Suprapubic skin (tissue), 4 donors: ENCODE measurements around the gene NOS3. TPM values are rescaled to one million over a fixed set of nuclear protein-coding genes. Genes with fewer than 3 reads are reported as not detected.
A peak's percentile ranks its signal among the peaks of the same experiment; 100 is the strongest.

Source experiments
- DNase-seq, 2 donors: peaks; one replicate each; pipeline ENCODE4 v3.0.0-alpha.2; 2019; ENCODE audit warnings: low spot score in 2 of 2
- H3K27ac ChIP-seq: fragments of 200-600 bp; sonication (generic); one replicate; pipeline ENCODE4 v1.5.1; 2019
- H3K27me3 ChIP-seq: fragments of 200-600 bp; sonication (generic); one replicate; pipeline ENCODE4 v1.5.1; 2019
- H3K36me3 ChIP-seq: fragments of 200-600 bp; sonication (generic); one replicate; pipeline ENCODE4 v1.5.1; 2019
- H3K4me1 ChIP-seq: fragments of 200-600 bp; sonication (generic); one replicate; pipeline ENCODE4 v1.5.1; 2019
- H3K4me3 ChIP-seq: fragments of 200-600 bp; sonication (generic); one replicate; pipeline ENCODE4 v1.5.1; 2019; ENCODE audit warnings: mild to moderate bottlenecking
- H3K9me3 ChIP-seq: fragments of 200-600 bp; sonication (generic); one replicate; pipeline ENCODE4 v1.5.1; 2019
- CTCF ChIP-seq, 2 donors: fragments of 200-600 bp in 1 of 2; fragments of 450-650 bp in 1 of 2; sonication (generic) in 1 of 2; IDR thresholded peaks; one replicate each; pipeline ENCODE4 v1.5.1; 2016 to 2019; ENCODE audit warnings: antibody characterized with exemption in 2 of 2, mild to moderate bottlenecking in 1 of 2, moderate library complexity in 1 of 2
- EP300 ChIP-seq: sonication (generic); formaldehyde crosslinking; IDR thresholded peaks from one replicate; pipeline ENCODE4 v1.6.1; 2017; ENCODE audit warnings: antibody characterized with exemption
- POLR2A ChIP-seq, 2 donors: fragments of 450-650 bp; IDR thresholded peaks; one replicate each; pipeline ENCODE4 v1.6.1; 2017; ENCODE audit warnings: antibody characterized with exemption in 2 of 2, mild to moderate bottlenecking in 2 of 2, moderate library complexity in 2 of 2
- POLR2AphosphoS5 ChIP-seq, 3 donors: sonication (generic); formaldehyde crosslinking; IDR thresholded peaks; one replicate each; pipeline ENCODE4 v1.6.1; 2017; ENCODE audit warnings: antibody characterized with exemption in 3 of 3
- WGBS: methylation state at CpG from one replicate; pipeline ENCODE4 v1.1.5; 2018; 5-methylcytosine and 5-hydroxymethylcytosine counted together
- total RNA-seq, 4 donors: library from RNA; depleted of rRNA; stranded (reverse); fragments of >200 nt; gene quantifications; one replicate each; pipeline ENCODE4 v1.1.0, GENCODE V29; 2016

The NOS3 gene
- total RNA-seq, 4 donors from 2014 or later, result 2.6 to 10.9 (median 6.8) TPM

- peaks cover 90% of the 10 kb centered on the region for H3K27me3 ChIP-seq
- WGBS, result 38% methylated on average over 10 of the region's 13 CpGs
These were observed 14.1 kb upstream of the NOS3 start for GRCh38 chr7:150976529-150977381.

GRCh38 chr7:150977382-150978125 is 13.3 kb upstream of the NOS3 start:
- no peak for TF ChIP-seq EP300
- no peak for TF ChIP-seq CTCF (IDR thresholded peaks at IDR 0.05)
- TF ChIP-seq POLR2A (IDR thresholded peaks at IDR 0.05), result no peak
- no peak for TF ChIP-seq POLR2AphosphoS5 (IDR thresholded peaks at IDR 0.05)
- DNase-seq, result no peak
- Histone ChIP-seq H3K9me3 (no peaks in the 10 kb centered on the region), H3K27ac (no peak overlapping the region), H3K27me3 (peaks cover 88% of the 10 kb centered on the region), H3K36me3 (no peaks in the 10 kb centered on the region), H3K4me3 (peak overlapping the region; percentile 42), H3K4me1 (peaks cover 41% of the 10 kb centered on the region)
- WGBS, result 12% methylated on average over 15 of the region's 62 CpGs

More at GRCh38 chr7:150976529-150977381, 14.1 kb upstream of the NOS3 start:
- Histone ChIP-seq H3K4me1 (peaks cover 41% of the 10 kb centered on the region), H3K36me3 (no peaks in the 10 kb centered on the region), H3K4me3 (no peak overlapping the region), H3K9me3 (no peaks in the 10 kb centered on the region), H3K27ac (no peak overlapping the region)
- TF ChIP-seq EP300 (peak; percentile 56), POLR2AphosphoS5 (IDR thresholded peaks at IDR 0.05) (no peak), CTCF (IDR thresholded peaks at IDR 0.05) (no peak), POLR2A (IDR thresholded peaks at IDR 0.05) (no peak)
- DNase-seq, result no peak

- 1% methylated on average over 16 of the region's 81 CpGs for WGBS
- DNase-seq, result no peak
- Histone ChIP-seq H3K27ac (no peak within 1 kb of the TSS), H3K4me3 (peak within 1 kb of the TSS; percentile 42), H3K4me1 (peaks cover 41% of the 10 kb centered on the region), H3K36me3 (no peaks in the 10 kb centered on the region), H3K9me3 (no peaks in the 10 kb centered on the region), H3K27me3 (peaks cover 91% of the 10 kb centered on the region)
- TF ChIP-seq POLR2AphosphoS5 (IDR thresholded peaks at IDR 0.05), result no peak
- no peak for TF ChIP-seq CTCF (IDR thresholded peaks at IDR 0.05)
- TF ChIP-seq POLR2A (IDR thresholded peaks at IDR 0.05), result no peak
These were observed 12.6 kb upstream of the NOS3 start, which contains the start of gene KCNH2 for GRCh38 chr7:150978126-150978789. TSS of gene KCNH2 (minus strand) at chr7:150978321. CDS start at chr7:150977913, 408 bp downstream.

GRCh38 chr7:150979713-150980390 is 11.0 kb upstream of the NOS3 start:
- WGBS, result 36% methylated on average over 6 of the region's 7 CpGs
- no peak overlapping the region for H3K4me3 ChIP-seq

More at GRCh38 chr7:150979713-150980390, 11.0 kb upstream of the NOS3 start:
- no peak for TF ChIP-seq CTCF (IDR thresholded peaks at IDR 0.05)
- no peak for TF ChIP-seq EP300
- no peak for TF ChIP-seq POLR2AphosphoS5 (IDR thresholded peaks at IDR 0.05)
- no peak for TF ChIP-seq POLR2A (IDR thresholded peaks at IDR 0.05)
- Histone ChIP-seq H3K9me3 (no peaks in the 10 kb centered on the region), H3K27ac (no peak overlapping the region), H3K27me3 (peaks cover 79% of the 10 kb centered on the region), H3K36me3 (no peaks in the 10 kb centered on the region), H3K4me1 (peaks cover 28% of the 10 kb centered on the region)
- no peak for DNase-seq
